ENCODE measurements around the gene TP53RK. TPM values are rescaled to one million over a fixed set of nuclear protein-coding genes. Genes with fewer than 3 reads are reported as not detected.

Gene TP53RK
- total and polyA plus RNA-seq, 2 of the 13 experiments (the other 11 are each of a cell fraction or from before 2014, with no cell fraction given) = 12.9 to 25.5 TPM

DNA sequence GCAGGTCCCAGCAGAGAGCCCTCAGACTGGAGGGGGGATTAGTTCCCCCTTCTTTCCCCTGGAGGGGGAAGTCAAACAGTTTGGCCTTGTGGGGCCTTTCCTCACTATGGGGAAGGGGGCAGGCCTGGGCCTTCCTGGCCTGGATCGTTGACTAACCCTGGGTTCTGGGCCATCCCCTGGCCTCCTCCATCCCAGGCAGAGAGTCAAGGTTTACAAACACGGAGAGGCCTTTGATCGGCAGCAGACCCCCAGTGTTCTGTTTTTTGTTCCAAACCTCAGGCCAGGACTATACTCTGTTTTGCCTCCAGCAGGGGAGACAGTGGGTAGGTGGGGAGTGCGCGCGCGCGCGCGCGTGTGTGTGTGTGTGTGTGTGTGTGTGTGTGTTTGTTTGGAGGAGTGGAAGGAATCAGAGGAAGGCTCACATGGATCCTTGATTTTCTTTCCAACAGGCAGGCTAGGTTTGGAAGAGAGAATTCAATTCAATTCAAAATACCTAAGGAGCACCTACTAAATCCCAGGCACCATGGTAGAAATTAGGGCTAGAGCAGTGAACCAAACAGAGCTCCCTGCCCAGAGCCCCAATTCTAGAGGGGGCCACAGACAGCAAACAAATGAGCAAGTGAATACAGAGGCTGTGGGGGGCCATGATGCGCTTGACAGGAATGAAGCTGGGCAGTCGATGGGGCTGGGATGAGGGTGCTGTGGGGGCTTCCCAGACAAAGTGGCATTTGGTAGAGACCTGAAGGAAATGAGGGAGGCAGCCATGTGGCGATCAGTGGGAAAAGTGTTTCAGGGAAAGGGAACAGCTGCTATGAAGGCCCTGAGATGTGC, 14.8 kb downstream of the TP53RK start (continued):
- TF ChIP-seq, protein P1, sequence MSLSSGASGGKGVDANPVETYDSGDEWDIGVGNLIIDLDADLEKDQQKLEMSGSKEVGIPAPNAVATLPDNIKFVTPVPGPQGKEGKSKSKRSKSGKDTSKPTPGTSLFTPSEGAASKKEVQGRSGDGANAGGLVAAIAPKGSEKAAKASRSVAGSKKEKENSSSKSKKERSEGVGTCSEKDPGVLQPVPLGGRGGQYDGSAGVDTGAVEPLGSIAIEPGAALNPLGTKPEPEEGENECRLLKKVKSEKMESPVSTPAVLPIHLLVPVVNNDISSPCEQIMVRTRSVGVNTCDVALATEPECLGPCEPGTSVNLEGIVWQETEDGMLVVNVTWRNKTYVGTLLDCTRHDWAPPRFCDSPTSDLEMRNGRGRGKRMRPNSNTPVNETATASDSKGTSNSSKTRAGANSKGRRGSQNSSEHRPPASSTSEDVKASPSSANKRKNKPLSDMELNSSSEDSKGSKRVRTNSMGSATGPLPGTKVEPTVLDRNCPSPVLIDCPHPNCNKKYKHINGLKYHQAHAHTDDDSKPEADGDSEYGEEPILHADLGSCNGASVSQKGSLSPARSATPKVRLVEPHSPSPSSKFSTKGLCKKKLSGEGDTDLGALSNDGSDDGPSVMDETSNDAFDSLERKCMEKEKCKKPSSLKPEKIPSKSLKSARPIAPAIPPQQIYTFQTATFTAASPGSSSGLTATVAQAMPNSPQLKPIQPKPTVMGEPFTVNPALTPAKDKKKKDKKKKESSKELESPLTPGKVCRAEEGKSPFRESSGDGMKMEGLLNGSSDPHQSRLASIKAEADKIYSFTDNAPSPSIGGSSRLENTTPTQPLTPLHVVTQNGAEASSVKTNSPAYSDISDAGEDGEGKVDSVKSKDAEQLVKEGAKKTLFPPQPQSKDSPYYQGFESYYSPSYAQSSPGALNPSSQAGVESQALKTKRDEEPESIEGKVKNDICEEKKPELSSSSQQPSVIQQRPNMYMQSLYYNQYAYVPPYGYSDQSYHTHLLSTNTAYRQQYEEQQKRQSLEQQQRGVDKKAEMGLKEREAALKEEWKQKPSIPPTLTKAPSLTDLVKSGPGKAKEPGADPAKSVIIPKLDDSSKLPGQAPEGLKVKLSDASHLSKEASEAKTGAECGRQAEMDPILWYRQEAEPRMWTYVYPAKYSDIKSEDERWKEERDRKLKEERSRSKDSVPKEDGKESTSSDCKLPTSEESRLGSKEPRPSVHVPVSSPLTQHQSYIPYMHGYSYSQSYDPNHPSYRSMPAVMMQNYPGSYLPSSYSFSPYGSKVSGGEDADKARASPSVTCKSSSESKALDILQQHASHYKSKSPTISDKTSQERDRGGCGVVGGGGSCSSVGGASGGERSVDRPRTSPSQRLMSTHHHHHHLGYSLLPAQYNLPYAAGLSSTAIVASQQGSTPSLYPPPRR (CRISPR knock-in tag; IDR thresholded peaks at IDR 0.05; ENCODE audit: borderline replicate concordance) = peak; percentile 95
- no peak; the same call in 1 of the 2 replicates for TF ChIP-seq RELA (CRISPR knock-in tag; IDR thresholded peaks at IDR 0.05)
- no peak for TF ChIP-seq ZNF326 (CRISPR knock-in tag; IDR thresholded peaks at IDR 0.05; ENCODE audit: borderline replicate concordance)
- peak; percentile 91 for TF ChIP-seq ATF7-NPFF (CRISPR knock-in tag; IDR thresholded peaks at IDR 0.05; ENCODE audit: low read depth)
- TF ChIP-seq ZNF34 (CRISPR knock-in tag; IDR thresholded peaks at IDR 0.05; ENCODE audit: borderline replicate concordance) = 0 out of 2 replicates have a peak, but pooled peaks have one; percentile 15
- TF ChIP-seq, protein P2, sequence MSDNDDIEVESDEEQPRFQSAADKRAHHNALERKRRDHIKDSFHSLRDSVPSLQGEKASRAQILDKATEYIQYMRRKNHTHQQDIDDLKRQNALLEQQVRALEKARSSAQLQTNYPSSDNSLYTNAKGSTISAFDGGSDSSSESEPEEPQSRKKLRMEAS (IDR thresholded peaks at IDR 0.05) = peak; percentile 61
- TF ChIP-seq HDAC6 (IDR thresholded peaks at IDR 0.05; ENCODE audit: low read depth, low read length) = no peak
- TF ChIP-seq, protein P3, sequence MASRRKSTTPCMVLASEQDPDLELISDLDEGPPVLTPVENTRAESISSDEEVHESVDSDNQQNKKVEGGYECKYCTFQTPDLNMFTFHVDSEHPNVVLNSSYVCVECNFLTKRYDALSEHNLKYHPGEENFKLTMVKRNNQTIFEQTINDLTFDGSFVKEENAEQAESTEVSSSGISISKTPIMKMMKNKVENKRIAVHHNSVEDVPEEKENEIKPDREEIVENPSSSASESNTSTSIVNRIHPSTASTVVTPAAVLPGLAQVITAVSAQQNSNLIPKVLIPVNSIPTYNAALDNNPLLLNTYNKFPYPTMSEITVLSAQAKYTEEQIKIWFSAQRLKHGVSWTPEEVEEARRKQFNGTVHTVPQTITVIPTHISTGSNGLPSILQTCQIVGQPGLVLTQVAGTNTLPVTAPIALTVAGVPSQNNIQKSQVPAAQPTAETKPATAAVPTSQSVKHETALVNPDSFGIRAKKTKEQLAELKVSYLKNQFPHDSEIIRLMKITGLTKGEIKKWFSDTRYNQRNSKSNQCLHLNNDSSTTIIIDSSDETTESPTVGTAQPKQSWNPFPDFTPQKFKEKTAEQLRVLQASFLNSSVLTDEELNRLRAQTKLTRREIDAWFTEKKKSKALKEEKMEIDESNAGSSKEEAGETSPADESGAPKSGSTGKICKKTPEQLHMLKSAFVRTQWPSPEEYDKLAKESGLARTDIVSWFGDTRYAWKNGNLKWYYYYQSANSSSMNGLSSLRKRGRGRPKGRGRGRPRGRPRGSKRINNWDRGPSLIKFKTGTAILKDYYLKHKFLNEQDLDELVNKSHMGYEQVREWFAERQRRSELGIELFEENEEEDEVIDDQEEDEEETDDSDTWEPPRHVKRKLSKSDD (CRISPR knock-in tag; IDR thresholded peaks at IDR 0.05; ENCODE audit: low read depth) = peak; percentile 83
- no peak for TF ChIP-seq NFE2 (CRISPR knock-in tag; IDR thresholded peaks at IDR 0.05)
- TF ChIP-seq, protein P4, sequence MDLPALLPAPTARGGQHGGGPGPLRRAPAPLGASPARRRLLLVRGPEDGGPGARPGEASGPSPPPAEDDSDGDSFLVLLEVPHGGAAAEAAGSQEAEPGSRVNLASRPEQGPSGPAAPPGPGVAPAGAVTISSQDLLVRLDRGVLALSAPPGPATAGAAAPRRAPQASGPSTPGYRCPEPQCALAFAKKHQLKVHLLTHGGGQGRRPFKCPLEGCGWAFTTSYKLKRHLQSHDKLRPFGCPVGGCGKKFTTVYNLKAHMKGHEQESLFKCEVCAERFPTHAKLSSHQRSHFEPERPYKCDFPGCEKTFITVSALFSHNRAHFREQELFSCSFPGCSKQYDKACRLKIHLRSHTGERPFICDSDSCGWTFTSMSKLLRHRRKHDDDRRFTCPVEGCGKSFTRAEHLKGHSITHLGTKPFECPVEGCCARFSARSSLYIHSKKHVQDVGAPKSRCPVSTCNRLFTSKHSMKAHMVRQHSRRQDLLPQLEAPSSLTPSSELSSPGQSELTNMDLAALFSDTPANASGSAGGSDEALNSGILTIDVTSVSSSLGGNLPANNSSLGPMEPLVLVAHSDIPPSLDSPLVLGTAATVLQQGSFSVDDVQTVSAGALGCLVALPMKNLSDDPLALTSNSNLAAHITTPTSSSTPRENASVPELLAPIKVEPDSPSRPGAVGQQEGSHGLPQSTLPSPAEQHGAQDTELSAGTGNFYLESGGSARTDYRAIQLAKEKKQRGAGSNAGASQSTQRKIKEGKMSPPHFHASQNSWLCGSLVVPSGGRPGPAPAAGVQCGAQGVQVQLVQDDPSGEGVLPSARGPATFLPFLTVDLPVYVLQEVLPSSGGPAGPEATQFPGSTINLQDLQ (CRISPR knock-in tag; IDR thresholded peaks at IDR 0.05) = no peak
- TF ChIP-seq, protein P5, sequence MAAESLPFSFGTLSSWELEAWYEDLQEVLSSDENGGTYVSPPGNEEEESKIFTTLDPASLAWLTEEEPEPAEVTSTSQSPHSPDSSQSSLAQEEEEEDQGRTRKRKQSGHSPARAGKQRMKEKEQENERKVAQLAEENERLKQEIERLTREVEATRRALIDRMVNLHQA (CRISPR knock-in tag; IDR thresholded peaks at IDR 0.05) = no peak
- no peak for TF ChIP-seq ZFAT (CRISPR knock-in tag; conservative IDR thresholded peaks at IDR 0.05)
- TF ChIP-seq, protein P6, sequence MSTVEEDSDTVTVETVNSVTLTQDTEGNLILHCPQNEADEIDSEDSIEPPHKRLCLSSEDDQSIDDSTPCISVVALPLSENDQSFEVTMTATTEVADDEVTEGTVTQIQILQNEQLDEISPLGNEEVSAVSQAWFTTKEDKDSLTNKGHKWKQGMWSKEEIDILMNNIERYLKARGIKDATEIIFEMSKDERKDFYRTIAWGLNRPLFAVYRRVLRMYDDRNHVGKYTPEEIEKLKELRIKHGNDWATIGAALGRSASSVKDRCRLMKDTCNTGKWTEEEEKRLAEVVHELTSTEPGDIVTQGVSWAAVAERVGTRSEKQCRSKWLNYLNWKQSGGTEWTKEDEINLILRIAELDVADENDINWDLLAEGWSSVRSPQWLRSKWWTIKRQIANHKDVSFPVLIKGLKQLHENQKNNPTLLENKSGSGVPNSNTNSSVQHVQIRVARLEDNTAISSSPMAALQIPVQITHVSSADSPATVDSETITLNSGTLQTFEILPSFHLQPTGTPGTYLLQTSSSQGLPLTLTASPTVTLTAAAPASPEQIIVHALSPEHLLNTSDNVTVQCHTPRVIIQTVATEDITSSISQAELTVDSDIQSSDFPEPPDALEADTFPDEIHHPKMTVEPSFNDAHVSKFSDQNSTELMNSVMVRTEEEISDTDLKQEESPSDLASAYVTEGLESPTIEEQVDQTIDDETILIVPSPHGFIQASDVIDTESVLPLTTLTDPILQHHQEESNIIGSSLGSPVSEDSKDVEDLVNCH (CRISPR knock-in tag; IDR thresholded peaks at IDR 0.05) = no peak
- TF ChIP-seq WIZ (CRISPR knock-in tag; IDR thresholded peaks at IDR 0.05) = peak; percentile 82; the same call in 1 of the 2 replicates

Measured in HepG2 (cell line).